Mesenchymal stem cell (in vitro differentiated cells and primary cell): Measurements from ENCODE around the gene CERS1.

Source experiments
- DNase-seq: peaks from one replicate; pipeline ENCODE4 v3.0.0-alpha.2; 2013
- H2AFZ ChIP-seq: one replicate; pipeline ENCODE4 v1.6.1; 2013; ENCODE audit warnings: low read depth, mild to moderate bottlenecking, control low read depth, inconsistent platforms, low read length, moderate library complexity
- H2AK5ac ChIP-seq: 2 replicates; pipeline ENCODE4 v1.6.1; 2013; ENCODE audit warnings: low read length, moderate library complexity, mild to moderate bottlenecking, inconsistent platforms; ENCODE audit not compliant: severe bottlenecking
- H2BK120ac ChIP-seq: one replicate; pipeline ENCODE4 v1.6.1; 2013; ENCODE audit warnings: low read depth, mild to moderate bottlenecking, inconsistent platforms, low read length, moderate library complexity
- H2BK12ac ChIP-seq, 2 experiments: one replicate each; pipeline ENCODE4 v1.6.1; 2013; ENCODE audit warnings: inconsistent platforms in 2 of 2, low read length in 2 of 2, mild to moderate bottlenecking in 2 of 2, moderate library complexity in 2 of 2, control low read depth in 1 of 2
- H2BK15ac ChIP-seq: one replicate; pipeline ENCODE4 v1.6.1; 2013; ENCODE audit warnings: mild to moderate bottlenecking, low read depth, inconsistent platforms; ENCODE audit not compliant: poor library complexity, severe bottlenecking
- H2BK5ac ChIP-seq: 2 replicates; pipeline ENCODE4 v1.6.1; 2013; ENCODE audit warnings: low read depth, mild to moderate bottlenecking, low read length, control low read depth, inconsistent platforms; ENCODE audit not compliant: poor library complexity, severe bottlenecking
- H3K14ac ChIP-seq, 2 experiments: one replicate each; pipeline ENCODE4 v1.6.1; 2013; ENCODE audit warnings: inconsistent platforms in 2 of 2, low read length in 2 of 2, control low read depth in 1 of 2, mild to moderate bottlenecking in 1 of 2, moderate library complexity in 1 of 2
- H3K18ac ChIP-seq, 2 experiments: one replicate each; pipeline ENCODE4 v1.6.1; 2013; ENCODE audit warnings: inconsistent platforms in 2 of 2, low read length in 2 of 2, control low read depth in 1 of 2, low read depth in 1 of 2, mild to moderate bottlenecking in 1 of 2
- H3K23ac ChIP-seq, 2 experiments: one replicate each; pipeline ENCODE4 v1.6.1; 2013; ENCODE audit warnings: inconsistent platforms in 2 of 2, low read length in 2 of 2, mild to moderate bottlenecking in 2 of 2, moderate library complexity in 2 of 2, control low read depth in 1 of 2
- H3K27ac ChIP-seq: 2 replicates; pipeline ENCODE4 v1.5.1; 2013; ENCODE audit warnings: mild to moderate bottlenecking, moderate library complexity, low read length, control low read depth, inconsistent platforms; ENCODE audit not compliant: poor library complexity, severe bottlenecking
- H3K27me3 ChIP-seq, 2 experiments: 2 replicates each; pipeline versions ENCODE4 v1.6.1 to v1.7.0; 2013; ENCODE audit warnings: low read length in 2 of 2, mild to moderate bottlenecking in 2 of 2, moderate library complexity in 2 of 2, control low read depth in 1 of 2, inconsistent platforms in 1 of 2; ENCODE audit not compliant: control insufficient read depth in 1 of 2, insufficient read depth in 1 of 2
- H3K36me3 ChIP-seq, 2 experiments: 2 replicates each; pipeline versions ENCODE4 v1.6.1 to v1.7.0; 2013; ENCODE audit warnings: low read length in 2 of 2, control low read depth in 1 of 2, inconsistent platforms in 1 of 2, low read depth in 1 of 2, mild to moderate bottlenecking in 1 of 2; ENCODE audit not compliant: insufficient read depth in 2 of 2, control insufficient read depth in 1 of 2
- H3K4ac ChIP-seq, 2 experiments: one replicate each; pipeline ENCODE4 v1.6.1; 2013; ENCODE audit warnings: inconsistent platforms in 2 of 2, low read length in 2 of 2, mild to moderate bottlenecking in 2 of 2, moderate library complexity in 2 of 2, control low read depth in 1 of 2, low read depth in 1 of 2
- H3K4me1 ChIP-seq: 2 replicates; pipeline ENCODE4 v1.6.1; 2013; ENCODE audit warnings: low read depth, low read length, control low read depth; ENCODE audit not compliant: control insufficient read depth, insufficient read depth
- H3K4me2 ChIP-seq: 2 replicates; pipeline ENCODE4 v1.6.1; 2013; ENCODE audit warnings: low read length, mild to moderate bottlenecking, inconsistent platforms; ENCODE audit not compliant: poor library complexity, severe bottlenecking
- H3K4me3 ChIP-seq, 2 experiments: 2 replicates each; pipeline versions ENCODE4 v1.5.1 to v1.7.0; 2013; ENCODE audit warnings: low read length in 2 of 2, mild to moderate bottlenecking in 2 of 2, control low read depth in 1 of 2, low read depth in 1 of 2; ENCODE audit not compliant: insufficient read depth in 1 of 2
- H3K79me1 ChIP-seq: replicated peaks from 2 replicates; pipeline ENCODE4 v1.6.1; 2013; ENCODE audit warnings: mild to moderate bottlenecking, control low read depth, low read length, inconsistent platforms; ENCODE audit not compliant: poor library complexity, severe bottlenecking
- H3K9ac ChIP-seq: 2 replicates; pipeline ENCODE4 v1.7.0; 2013; ENCODE audit warnings: mild to moderate bottlenecking, low read length, moderate library complexity
- H3K9me3 ChIP-seq: 2 replicates; pipeline ENCODE4 v1.7.0; 2013; ENCODE audit warnings: mild to moderate bottlenecking, low read length; ENCODE audit not compliant: control insufficient read depth
- H4K8ac ChIP-seq: one replicate; pipeline ENCODE4 v1.6.1; 2013; ENCODE audit warnings: inconsistent platforms, mild to moderate bottlenecking, low read length, moderate library complexity
- H4K91ac ChIP-seq: one replicate; pipeline ENCODE4 v1.6.1; 2013; ENCODE audit warnings: mild to moderate bottlenecking, low read length, inconsistent platforms
- WGBS: methylation state at CpG from one replicate; pipeline ENCODE4 v1.1.7; 2013; ENCODE audit warnings: mixed read lengths; 5-methylcytosine and 5-hydroxymethylcytosine counted together

The CERS1 gene

DNA sequence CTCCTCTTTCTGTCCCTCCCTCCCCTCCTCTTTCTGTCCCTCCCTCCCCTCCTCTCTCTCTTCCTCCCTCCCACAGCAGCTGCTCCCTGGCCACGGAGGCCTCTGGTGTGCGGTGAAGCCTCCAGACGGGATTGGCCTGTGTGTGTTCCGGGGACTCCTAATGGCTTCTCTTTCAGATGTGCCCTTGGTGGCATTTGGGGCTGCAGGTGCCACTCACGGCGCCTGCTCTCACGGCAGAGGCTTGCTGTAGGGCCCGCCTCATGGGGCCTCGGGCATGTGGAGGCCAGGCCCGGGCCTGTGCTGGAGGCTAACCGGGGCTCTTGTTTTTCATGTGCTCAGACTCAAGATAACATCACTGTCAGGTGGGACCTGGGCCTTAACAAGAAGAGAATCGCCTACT is 43.3 kb downstream of the CERS1 start:
- Histone ChIP-seq H3K4ac (no peak overlapping the region), H4K8ac (no peak overlapping the region), H3K9ac (no peak overlapping the region), H2BK120ac (no peak overlapping the region), H3K27ac (no peak overlapping the region), H2BK5ac (no peak overlapping the region), H3K36me3 (peaks cover 72 to 90% of the 10 kb centered on the region in 2 experiments), H3K79me1 (peaks cover 71% of the 10 kb centered on the region), H2AK5ac (no peak overlapping the region), H2BK15ac (no peak overlapping the region), H4K91ac (no peak overlapping the region), H3K4me1 (peaks cover 17% of the 10 kb centered on the region), H3K18ac (no peak overlapping the region), H3K4me2 (no peak overlapping the region), H3K14ac (no peak overlapping the region), H3K9me3 (no peaks in the 10 kb centered on the region), H3K4me3 (no peak overlapping the region), H3K23ac (no peak overlapping the region), H2AFZ (no peak overlapping the region), H3K27me3 (no peaks in the 10 kb centered on the region), H2BK12ac (no peak overlapping the region)
- WGBS, result 92% methylated on average over 12 of the region's 12 CpGs
- no peak for DNase-seq

- peak overlapping the region; percentile 87 for H3K9ac ChIP-seq
- H3K79me1 ChIP-seq, result peaks cover 64% of the 10 kb centered on the region
- no peak overlapping the region for H2BK15ac ChIP-seq
- H3K4me3 ChIP-seq, result no peak overlapping the region
- H3K9me3 ChIP-seq, result no peaks in the 10 kb centered on the region
- no peak overlapping the region for H3K23ac ChIP-seq
- H2BK120ac ChIP-seq, result no peak overlapping the region
- H2AK5ac ChIP-seq, result no peak overlapping the region
- no peak overlapping the region for H4K91ac ChIP-seq
- H3K18ac ChIP-seq, result no peak overlapping the region
- H3K14ac ChIP-seq, result no peak overlapping the region
- H3K4ac ChIP-seq, result no peak overlapping the region
- no peak overlapping the region for H3K27ac ChIP-seq
- H3K36me3 ChIP-seq, result peaks cover 63 to 83% of the 10 kb centered on the region in 2 experiments
- no peak overlapping the region for H2BK5ac ChIP-seq
- H2AFZ ChIP-seq, result no peak overlapping the region
- no peaks in the 10 kb centered on the region for H3K27me3 ChIP-seq
- no peak for DNase-seq
- no peak overlapping the region for H4K8ac ChIP-seq
- no peak overlapping the region for H3K4me2 ChIP-seq
- 97% methylated on average over 31 of the region's 31 CpGs for WGBS
- H2BK12ac ChIP-seq, result no peak overlapping the region
- H3K4me1 ChIP-seq, result peaks cover 18% of the 10 kb centered on the region
Measured at GRCh38 chr19:18851673-18852325, 44.2 kb downstream of the CERS1 start.

- Histone ChIP-seq H3K79me1 (peaks cover 63% of the 10 kb centered on the region), H2AFZ (no peak overlapping the region), H4K91ac (no peak overlapping the region), H3K23ac (no peak overlapping the region), H3K9ac (peak overlapping the region; percentile 87), H3K18ac (no peak overlapping the region), H3K4me2 (no peak overlapping the region), H2AK5ac (no peak overlapping the region), H3K36me3 (peaks cover 56 to 81% of the 10 kb centered on the region in 2 experiments), H2BK12ac (peak overlapping the region in 1 of 2 experiments; percentile 10), H3K4me1 (peaks cover 19% of the 10 kb centered on the region), H3K9me3 (no peaks in the 10 kb centered on the region), H3K27me3 (no peaks in the 10 kb centered on the region), H2BK120ac (no peak overlapping the region), H2BK15ac (no peak overlapping the region), H3K14ac (no peak overlapping the region), H3K4ac (no peak overlapping the region), H3K27ac (no peak overlapping the region), H2BK5ac (no peak overlapping the region), H4K8ac (no peak overlapping the region), H3K4me3 (peak overlapping the region in 1 of 2 experiments; percentile 69)
- DNase-seq, result no peak
- WGBS, result 91% methylated on average over 23 of the region's 27 CpGs
Measured at GRCh38 chr19:18850471-18851375, 45.2 kb downstream of the CERS1 start.

- no peak for DNase-seq
- peaks cover 23% of the 10 kb centered on the region for H3K4me1 ChIP-seq
- no peak overlapping the region for H3K14ac ChIP-seq
- H2BK15ac ChIP-seq, result no peak overlapping the region
- H3K27ac ChIP-seq, result no peak overlapping the region
- no peak overlapping the region for H3K4ac ChIP-seq
- H3K4me2 ChIP-seq, result no peak overlapping the region
- H4K91ac ChIP-seq, result no peak overlapping the region
- no peak overlapping the region for H2BK12ac ChIP-seq
- peak overlapping the region in 1 of 2 experiments; percentile 69 for H3K4me3 ChIP-seq
- no peaks in the 10 kb centered on the region for H3K9me3 ChIP-seq
- no peak overlapping the region for H3K18ac ChIP-seq
- no peaks in the 10 kb centered on the region for H3K27me3 ChIP-seq
- WGBS, result 88% methylated on average over 16 of the region's 16 CpGs
- H2AK5ac ChIP-seq, result no peak overlapping the region
- no peak overlapping the region for H3K23ac ChIP-seq
- peak overlapping the region; percentile 87 for H3K9ac ChIP-seq
- no peak overlapping the region for H2BK120ac ChIP-seq
- H2BK5ac ChIP-seq, result no peak overlapping the region
- peaks cover 60% of the 10 kb centered on the region for H3K79me1 ChIP-seq
- peaks cover 50 to 77% of the 10 kb centered on the region in 2 experiments for H3K36me3 ChIP-seq
- no peak overlapping the region for H2AFZ ChIP-seq
- no peak overlapping the region for H4K8ac ChIP-seq
Measured at GRCh38 chr19:18849838-18850400, 46.0 kb downstream of the CERS1 start.
